RPMI8226 (cell line): ENCODE data around the gene FBXW12.
A peak's percentile ranks its signal among the peaks of the same experiment; 100 is the strongest.

ENCODE experiments used
- DNase-seq: peaks from one replicate; pipeline ENCODE4 v3.0.0-alpha.2; 2015

The FBXW12 gene

DNA sequence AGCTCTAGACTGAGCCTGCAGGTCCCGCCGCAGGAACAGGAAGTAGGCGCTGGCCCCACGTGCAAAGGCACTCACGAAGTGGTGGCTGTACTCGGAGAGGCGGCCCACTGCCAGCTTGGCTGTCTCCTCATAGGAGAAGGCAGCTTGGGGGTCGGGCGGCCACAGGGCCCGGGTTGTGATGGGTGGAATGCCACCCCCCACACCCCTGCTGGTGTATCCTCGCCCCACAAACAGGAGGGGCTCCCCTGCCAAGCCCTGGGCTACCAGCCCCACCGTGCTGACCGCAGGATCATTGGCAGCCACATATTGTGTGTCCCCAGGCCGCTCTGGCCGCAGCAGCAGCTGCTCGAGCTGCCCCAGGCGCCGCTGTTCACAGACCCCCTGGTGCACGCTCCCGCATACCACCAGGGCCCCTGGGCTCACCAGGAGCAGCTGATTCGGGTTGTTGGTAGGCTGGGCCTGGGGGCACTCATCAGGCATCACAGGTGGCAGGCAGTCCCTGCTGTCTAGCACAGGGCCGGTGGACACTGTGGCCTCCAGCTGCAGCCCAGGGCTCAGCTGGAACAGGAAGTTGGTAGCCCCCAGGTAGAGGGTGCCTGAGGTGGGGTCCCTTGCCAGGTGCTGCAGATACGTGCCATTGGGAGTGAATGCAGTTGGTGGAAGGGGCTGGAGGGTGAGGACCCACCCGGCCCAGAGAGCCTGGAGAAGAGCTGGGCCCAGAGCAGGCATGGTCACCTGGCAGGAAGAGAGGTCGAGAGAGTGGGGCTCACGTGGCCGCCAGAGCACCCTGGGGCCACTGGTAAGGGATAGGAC is 52.1 kb downstream of the FBXW12 start:
- DNase-seq: no peak

DNA sequence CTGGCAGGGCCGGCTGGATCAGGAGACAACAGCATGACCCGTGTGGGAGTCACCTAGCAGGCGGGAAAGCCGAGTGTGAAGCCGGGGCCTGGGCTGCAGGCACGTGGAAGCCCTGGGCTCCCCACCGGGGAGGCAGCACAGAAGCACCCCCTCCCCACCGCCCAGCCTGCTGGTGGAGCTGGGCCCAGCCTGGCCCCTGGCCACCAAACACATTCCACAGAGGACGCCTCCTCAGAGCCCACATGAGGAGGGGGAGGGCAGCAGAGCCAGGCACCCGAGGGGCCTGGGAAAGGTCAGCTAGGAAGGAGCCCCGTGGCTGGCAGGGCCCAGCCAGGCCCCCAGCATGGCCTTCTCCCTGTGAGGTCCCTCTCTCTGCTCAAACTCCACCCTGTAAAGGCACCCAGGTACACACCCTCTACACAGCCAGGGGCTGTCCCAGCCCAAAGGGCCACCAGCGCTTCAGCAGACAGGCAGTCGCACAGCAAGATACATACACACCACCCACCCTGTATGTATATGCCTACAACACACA is 53.3 kb downstream of the FBXW12 start:
- no peak for DNase-seq

DNA sequence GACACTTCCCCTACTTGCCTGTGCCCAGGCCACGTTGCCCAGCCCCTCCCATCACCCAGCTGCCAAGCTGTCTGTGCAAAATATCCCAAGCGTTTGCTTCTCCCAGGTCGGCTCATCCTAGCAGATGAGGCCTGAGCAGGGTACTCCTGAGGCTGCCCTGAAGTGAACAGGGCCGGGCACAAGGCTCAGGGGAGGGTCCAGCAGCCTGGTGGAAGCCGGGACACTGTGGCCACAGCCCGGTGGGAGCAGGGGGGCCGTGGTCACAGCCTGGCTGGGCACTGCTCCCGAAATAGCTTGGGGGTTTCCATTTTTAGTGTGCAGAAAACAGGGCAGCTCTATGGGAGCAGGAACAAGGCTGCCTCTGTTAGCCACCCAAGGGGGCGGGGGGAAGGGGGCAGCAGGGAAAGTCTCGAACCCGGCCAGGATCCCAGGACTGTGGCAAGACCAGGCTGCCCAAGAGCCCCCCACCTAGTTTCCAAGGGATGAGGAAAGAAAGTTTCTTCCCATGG is 54.4 kb downstream of the FBXW12 start:
- DNase-seq: no peak

DNA sequence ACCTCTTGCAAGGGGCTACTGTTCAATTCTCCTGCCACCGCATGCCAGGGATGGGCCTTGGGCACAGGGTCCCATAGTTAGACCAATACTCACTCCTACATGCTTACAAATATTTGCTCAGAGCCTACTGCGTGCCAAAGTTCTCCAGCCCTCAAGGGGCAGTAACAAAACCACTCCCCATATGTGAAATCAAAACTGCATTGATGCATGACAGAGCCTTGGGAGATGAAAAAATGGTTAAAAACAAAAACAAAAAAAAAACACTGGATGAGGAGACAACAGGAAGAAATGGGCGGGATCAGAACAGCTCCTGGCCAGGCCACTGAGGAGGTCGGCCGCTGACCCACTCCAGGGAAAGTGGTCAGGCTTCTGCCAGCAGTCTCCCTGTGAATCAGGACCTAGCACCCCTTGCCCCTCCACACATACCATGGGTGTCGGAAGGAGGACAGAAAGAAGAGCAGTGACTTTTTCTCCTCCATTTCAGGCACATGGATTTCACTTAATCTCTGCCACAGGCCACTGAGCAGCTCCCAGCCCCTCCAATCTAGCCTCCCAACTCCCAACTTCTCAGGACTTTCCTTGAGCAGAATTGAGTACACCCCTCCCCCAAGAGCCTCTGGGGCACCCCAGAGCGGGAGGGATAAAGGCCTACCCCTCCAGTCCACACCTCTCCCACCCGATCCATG is 55.1 kb downstream of the FBXW12 start:
- no peak for DNase-seq

DNA sequence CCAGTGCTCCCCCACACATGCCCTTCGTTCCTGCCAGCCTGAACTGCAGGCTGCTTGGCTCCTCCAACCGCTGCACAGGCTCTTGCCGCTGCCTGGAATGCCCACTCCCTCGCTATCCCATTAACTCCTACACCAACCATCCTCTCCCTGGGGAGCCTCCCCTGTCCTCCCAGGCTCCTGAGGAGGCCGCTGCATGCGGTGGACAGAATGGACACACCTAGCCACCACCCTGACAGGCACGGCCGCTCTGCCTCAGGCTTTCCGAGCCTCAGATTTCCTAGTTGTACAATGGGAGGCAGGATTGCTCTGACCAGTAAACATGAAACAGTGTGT is 55.6 kb downstream of the FBXW12 start:
- no peak for DNase-seq

DNA sequence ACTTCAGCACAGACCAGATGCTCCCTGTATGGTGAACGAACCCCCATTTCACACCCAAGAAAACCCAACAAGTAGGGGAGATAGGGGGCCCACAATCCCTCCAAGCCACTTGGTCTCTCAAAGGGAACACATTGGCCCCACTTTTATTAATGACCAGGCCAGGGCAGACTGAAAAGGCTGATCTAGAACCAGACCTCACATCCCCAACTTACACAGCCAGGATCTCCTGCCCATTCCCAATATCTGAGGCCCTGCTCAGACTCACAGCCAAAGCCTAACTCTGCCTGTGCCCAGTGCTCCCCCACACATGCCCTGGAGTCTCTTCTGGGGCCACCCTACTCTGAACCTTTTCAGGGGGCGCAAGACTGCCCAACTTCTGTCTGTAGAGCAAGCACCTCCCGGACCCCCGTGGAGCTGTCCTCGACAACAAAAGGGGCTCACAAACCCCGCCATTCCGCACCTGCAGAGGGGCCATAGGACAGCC is 56.1 kb downstream of the FBXW12 start:
- no peak for DNase-seq

DNA sequence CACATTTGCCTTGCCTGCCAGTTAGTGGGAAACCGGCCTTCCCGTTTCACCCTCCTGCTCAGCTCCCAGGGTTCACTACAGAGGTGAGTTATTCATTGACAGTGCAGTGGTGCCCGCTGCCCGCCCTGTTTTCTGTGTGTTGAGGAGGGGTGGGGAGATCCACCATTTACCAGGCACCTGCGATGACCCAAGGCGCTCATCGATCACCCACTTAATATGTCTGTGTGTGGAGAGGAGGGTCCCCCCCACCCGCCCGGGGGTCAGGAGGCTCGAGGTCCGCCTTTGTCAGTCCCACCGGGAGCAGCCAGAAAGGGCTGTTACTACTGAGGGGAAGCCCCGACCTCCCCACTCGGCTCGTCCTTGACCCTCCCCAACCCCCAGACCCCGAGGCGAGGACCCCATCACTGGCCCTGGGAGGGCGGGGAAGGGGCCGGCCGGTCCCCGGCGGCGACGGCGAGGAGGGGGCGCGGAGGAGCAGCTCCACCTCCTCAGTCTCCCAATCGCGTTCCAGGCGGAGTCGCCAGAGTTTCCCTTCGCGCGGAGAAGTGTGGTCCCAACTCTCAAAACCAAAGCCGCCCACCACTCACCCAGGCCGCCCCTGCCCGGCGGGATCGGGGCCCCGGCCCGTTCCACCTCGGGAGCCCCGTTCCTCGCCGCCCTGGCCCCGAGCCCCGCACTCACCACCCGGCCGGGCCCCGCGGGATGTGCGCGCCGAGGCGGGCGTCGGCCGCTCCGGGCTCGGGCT is 56.7 kb downstream of the FBXW12 start:
- DNase-seq: no peak

DNA sequence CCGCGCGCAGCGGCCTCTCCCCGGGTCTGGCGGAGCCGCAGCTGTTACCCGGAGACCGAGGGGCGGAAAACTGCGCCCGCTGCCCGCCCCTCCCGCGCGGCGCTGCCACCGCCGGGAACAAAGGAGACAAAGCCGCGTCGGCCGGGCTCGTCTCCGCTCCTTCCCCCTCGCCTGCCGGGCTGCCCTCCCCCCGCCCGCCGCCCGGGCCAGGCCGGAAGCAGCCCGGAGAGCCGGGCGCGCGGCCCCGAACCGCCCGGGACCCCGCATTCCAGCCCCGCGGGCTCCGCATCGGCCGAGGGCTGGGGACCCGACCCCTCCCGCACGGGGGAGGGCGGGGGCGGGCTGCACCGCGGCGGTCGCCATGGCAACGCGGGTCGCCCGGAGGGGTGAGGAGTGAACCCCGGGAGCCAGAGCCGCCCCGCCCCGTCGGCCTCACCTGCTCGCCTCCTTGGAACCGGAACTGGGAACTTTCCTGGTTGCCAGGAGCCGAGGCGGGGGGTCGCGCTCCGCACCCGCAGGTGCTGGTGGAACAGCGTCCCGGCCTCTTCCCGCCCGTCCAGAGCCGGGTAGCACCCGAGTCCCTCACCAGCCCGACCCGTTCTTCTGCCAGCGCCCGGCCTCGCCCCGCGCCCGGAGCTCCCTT is 57.4 kb downstream of the FBXW12 start:
- peak; percentile 59 for DNase-seq

DNA sequence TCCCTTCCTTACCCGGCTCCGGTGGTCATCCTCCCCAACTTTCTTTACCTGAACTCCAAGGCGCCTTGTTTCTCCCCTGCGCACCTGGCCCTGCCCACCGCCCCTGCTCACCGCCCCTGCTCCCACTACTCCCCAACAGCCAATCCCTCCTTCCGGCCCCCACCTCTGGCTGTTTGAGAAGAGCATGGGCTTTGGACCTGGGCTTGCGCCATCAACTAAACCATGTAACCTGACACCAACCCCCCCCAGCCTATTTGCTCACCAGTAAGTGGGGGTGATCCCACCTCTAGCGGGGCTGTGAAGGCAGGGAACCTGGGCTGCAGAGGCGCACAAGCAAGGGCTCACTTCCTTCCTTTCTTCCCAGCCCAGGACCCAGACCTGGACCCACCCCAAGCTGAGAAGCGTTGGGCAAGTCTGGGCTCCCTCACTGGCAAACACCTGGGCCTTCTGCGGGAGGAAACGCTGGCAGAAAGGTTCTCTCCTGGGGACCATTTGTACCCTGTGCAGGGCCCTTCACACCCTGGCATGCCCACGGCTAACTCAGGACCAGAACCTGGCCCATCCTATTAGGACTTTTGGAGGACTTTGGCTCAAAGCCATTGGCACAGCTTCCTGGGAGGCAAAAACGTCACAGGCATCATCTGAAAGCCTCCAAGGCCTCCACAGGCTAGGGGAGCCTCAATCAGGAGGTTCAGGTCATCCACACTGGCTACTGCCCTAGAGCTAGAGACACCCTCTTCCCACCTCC is 58.1 kb downstream of the FBXW12 start, which contains the start of gene PLXNB1:
Gene PLXNB1, minus strand, starts transcription at position 127 of the 748 bp plus-strand sequence. CDS start 5,475 bp downstream, outside the sequence.
- DNase-seq: no peak

DNA sequence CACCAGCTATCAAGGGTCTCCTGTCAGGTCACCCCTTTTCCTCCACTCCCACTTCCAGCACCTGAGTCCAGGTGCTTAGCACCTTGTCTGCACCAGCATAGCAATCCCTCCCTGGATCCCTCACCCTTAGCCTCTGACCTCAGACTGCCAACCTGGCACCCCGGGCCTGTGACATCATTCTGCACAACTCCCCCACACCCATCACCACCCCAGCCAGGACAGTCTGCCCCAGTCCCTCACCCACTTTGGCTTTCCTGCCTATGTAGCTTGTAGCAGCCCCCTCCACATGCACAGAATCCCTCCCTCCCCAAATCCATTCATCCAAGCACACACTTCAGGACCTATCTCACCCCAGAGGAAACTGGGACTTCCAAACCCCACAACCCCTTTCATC is 58.7 kb downstream of the FBXW12 start:
- DNase-seq: no peak

DNA sequence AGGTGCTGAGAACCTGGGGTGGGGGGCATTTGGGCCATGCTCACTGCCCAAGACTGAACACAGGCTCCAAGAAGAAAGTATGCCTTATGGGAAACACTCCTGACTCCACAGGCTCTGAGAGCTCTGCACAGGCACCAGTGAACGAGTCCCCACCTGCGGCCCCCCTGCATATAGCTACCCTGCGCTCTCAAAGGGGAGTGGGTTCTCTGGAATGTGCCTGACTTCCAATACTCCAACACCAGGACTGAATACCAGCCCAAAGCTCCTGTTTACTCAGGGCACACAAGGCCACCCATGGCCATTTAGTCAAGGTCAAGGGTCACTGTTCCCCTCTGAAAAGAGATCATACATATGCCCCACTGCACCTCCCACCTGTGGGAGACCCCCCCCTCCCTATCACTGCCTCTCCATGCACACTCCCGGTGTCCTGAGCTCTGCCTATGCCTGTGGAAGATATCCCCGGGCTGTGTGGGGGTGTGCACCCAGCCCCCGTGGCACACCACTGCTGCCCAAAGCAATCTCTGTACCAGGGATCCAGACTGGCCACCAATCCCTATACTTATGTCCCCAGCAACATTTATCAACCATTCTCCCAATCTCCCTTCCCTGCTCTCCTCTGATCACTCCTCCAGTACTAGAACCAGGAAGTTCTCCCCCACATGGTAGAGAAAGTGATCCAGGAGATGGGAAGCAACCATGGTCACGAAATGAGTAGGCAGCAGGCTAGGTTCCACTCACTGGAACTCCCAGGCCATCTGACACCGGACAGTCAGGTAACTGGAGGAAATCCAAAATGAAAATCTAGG is 59.4 kb downstream of the FBXW12 start:
- no peak for DNase-seq

DNA sequence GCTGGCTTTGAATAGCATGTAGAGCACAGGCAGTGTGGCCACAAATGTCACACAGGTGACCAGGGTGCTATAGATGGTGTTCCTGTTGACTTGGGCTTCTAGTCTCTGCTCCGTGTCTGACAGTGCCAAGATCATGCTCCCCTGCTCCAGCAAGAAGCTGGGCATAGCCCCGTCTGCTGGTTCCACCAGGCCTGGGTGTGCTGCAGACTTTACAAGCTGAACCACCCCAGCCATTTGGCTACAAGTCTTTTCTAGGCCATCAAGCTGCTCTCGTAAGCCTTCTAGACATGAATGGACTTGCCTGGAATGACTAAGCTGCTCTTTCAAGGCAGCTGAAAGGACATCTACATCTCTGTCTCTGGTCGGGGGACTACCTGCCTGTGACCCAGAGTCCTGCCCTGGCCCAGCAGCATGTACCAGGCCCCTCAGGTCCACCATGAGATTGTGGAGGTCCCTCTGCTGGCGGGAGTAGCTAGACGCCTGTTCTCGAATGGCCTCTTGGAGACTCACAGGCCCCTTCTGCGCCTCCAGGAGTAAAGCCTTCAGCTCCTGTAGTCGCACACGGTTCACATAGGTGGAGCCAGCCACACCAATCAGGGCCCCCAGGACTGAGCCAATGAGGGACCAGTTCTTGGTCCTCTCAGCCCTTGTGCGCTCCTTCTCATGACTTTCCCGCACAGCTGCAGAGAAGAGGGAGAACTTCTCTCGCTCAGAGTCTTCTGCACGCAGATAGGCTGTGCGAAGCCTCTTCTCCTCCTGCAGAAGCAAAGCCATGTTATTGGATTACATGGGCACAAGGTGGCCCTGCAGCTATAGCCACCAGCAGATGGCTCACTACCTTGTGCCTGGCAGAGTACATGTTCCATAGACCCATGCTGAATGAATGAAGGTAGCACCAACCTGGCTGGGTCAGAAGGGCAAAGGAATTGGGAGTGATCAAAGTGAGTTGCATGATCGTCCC is 60.7 kb downstream of the FBXW12 start:
- no peak for DNase-seq

DNA sequence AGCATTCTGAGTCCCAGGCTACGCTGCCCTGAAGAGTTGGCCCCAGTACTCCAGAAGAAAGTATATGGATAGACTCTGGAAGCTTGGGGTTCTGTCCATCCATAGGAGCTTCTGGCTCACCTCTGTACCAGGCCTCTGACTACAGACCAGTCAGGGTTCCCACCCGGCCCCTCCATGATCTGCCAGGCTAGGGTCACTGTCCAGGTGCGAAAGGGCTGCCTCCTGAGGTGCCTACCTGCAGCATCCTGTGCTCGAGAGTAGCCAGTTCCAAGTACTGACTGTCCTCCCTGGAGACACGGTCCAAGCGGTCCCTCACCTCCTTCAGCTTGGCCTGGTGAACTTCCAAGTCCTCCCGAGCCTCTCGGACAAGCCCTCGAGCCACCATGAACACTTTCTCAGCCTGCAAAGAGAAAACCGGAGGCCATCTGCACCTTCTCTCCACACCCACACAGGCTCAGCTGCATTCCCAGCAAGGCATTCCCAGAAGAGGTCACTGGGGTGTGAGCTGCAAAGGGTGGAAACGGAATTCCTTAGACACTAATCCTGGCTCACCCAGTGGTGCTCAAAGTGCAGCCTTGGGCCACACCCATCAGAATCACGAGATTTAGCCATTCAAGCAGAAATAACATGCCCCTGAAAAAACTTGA is 61.6 kb downstream of the FBXW12 start:
- no peak for DNase-seq

DNA sequence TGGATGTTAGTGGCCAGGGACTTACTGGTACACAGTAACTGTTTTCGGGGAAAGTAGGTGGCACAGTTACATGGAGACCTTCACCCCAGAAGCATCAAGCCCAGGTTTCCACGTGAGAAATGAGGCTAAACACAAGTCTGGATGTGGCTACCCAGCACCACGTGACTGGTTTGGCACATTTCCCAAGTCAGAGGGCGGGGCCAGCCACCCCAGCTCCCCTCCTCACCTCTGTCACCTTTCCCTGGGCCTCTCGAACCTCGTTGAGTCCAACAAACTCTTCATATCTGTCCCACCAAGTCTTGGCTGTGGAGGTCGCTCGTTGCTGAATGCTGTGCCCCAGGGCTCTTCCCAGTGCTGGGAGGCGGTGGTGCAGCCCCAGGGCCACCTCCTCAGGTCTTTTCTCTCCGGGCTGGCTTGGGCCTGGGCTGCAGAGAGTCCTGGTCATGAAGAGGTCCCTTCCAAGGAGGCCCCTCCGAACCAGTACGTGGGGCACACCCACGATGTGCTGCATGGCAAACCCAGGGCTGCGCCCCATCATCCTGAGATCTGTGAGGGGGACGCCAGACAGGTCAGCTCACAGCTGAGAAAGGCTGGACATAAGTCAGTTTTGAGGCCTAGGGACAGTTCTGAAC is 62.7 kb downstream of the FBXW12 start:
- DNase-seq: no peak

DNA sequence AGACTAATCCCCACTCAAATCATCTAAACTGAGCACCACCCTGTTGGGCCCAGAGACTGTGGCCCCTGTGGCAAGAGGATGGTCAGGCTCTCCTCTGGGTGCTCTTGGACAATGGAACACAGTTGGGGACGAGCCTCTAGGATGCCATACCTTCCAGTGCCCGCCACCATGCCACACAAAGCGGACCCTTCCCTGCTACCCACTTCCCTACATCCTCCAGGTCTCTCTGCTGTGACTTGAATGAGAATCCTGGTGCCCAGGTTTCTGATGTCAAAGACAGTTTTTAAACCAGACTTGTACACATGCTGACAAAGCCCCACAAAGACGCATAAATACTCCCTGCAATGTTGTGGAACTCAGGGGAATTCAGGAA is 63.2 kb downstream of the FBXW12 start:
- no peak for DNase-seq

DNA sequence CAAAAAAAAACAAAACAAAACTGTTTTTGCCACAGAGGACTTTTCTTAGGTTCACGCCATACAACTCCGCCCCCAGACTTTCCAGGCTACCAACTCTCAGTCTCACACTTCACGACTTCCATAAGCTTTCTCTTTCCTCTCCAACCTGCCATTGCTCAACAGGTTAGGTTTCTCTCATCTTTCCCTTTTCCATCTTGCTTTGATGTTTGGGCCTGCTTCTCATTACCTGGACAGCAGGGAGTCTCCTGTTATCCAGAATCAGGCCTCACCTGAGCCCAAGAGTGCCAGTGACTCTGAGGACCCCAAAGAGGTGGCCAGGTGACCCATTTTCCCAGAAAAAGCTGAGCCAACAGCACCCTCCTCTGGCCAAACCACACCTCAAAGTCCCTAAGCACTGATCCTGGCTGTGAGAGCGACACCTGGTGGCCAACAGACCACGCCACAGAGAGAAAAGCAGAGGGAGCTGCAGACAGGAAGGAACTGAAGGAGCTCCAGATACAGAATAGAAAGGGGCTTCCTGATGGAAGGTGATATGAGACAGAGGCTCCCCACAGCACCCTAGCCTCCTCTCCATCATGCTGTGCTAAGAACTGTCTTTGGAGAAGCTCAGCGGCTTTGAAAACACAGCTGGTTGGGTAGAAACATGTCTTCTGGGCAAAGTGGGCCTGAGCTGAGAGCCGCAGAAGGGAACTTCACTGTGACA is 63.9 kb downstream of the FBXW12 start:
- peak; percentile 87 for DNase-seq

DNA sequence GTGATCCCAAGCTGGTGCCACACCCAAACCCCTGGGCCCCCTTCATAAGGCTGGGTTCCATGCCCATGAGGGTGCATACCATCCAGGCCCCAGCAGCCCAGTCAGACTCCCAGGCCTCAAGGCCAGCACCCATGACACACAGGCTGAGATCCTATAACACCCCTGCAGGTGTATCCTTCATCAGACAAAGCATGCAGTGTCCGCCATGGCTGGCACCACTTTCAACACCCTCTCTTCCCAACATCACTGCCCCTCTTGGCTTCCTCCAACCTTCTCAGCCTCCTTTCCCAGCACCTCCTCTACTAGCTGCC is 64.4 kb downstream of the FBXW12 start:
- no peak for DNase-seq

DNA sequence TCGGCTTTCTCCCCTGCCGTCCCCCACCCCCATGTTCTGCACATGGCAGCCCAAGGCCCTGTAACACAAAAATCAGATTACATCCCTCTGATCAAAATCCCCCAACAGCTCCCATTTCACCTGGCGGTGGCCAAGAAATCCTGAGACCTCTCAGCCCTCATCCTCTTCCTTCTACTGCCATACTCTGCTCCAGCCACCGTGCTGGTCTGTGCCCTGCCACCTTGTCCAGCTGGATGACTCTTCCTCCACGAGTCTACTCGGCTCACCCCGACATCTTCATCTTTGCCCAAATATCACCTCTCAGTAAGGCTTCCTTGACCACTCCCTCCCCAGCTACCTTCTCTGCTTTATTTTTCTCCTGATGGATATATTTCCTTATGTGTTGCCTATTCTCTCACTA is 64.8 kb downstream of the FBXW12 start:
- DNase-seq: no peak
